Subcutaneous adipose tissue (tissue), 4 donors: Measurements from ENCODE around the gene PTPRE. TPM values are rescaled to one million over a fixed set of nuclear protein-coding genes. Genes with fewer than 3 reads are reported as not detected.

Experiments used
- total RNA-seq, 4 donors: library from RNA; depleted of rRNA; stranded (reverse); fragments of >200 nt; gene quantifications; one replicate each; pipeline ENCODE4 v1.1.0, GENCODE V29; 2016
- TF ChIP-seq, protein P1 (sequence below): fragments of 450-650 bp; IDR thresholded peaks from one replicate; pipeline ENCODE4 v1.5.1; 2016; ENCODE audit warnings: low read depth, mild to moderate bottlenecking, control low read depth, antibody characterized with exemption, moderate library complexity

The PTPRE gene
- total RNA-seq, 4 donors from 2014 or later = 10.7 to 66.8 (median 27.9) TPM

DNA sequence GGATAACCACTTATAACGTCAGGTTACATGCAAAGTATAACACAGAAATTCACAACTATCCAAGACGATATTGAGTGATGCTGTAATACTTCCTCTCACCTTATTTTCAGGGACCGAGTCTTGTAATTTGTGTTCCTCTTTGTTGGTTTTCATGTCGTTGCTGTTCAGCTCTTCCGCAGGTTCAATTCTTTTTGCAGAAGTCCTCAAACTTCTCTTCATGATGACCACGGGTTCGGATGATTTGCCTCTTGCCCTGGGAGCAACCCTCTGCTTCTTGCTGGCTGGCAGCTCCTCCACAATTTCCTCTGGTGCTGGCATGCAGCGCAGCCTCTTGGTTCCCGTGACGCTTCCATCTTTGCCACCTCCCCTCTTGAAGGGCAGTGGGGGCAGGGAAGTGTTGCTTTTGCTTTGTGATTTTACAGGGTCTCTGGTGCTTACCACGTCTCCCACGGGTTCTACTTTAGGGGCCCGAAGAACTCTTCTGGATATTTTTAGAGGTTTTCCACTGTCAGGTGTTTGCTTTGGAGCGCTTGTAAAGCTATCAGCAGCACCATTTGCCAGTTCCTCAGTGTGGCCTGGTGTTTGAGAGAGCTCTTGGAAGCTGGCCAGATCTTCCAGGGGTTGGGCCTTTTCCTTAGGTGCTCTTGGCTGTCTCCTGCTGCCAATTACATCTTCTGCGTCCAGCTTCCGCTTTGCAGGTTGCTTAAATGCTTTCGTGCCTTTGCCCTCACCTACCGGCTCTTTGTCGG lies 195.8 kb downstream of the PTPRE start:
- TF ChIP-seq, protein P1, sequence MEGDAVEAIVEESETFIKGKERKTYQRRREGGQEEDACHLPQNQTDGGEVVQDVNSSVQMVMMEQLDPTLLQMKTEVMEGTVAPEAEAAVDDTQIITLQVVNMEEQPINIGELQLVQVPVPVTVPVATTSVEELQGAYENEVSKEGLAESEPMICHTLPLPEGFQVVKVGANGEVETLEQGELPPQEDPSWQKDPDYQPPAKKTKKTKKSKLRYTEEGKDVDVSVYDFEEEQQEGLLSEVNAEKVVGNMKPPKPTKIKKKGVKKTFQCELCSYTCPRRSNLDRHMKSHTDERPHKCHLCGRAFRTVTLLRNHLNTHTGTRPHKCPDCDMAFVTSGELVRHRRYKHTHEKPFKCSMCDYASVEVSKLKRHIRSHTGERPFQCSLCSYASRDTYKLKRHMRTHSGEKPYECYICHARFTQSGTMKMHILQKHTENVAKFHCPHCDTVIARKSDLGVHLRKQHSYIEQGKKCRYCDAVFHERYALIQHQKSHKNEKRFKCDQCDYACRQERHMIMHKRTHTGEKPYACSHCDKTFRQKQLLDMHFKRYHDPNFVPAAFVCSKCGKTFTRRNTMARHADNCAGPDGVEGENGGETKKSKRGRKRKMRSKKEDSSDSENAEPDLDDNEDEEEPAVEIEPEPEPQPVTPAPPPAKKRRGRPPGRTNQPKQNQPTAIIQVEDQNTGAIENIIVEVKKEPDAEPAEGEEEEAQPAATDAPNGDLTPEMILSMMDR = no peak

DNA sequence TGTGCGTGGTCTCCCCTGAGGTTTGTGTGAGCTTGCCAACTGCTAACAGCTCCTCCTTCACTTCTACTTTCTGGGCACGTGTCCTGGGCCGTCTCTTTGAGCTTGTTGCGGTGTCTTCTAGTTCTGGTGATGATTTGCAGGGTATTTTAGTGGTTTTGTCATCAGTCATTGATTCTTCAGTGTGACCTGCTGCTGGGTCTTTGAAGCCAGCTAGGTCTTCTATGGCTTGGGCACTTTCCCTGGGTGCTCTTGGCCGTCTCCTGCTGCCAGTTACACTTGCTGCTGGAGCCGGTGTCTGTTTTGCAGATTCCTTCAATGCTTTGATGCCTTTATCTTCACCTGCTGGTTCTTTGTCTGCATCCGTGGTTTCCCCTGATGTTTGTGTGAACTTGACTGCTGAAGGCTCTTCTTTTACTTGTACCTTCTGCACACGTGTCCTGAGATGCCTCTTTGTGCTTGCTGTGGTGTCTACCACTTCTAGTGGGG lies 196.4 kb downstream of the PTPRE start:
- TF ChIP-seq, protein P1 = no peak

DNA sequence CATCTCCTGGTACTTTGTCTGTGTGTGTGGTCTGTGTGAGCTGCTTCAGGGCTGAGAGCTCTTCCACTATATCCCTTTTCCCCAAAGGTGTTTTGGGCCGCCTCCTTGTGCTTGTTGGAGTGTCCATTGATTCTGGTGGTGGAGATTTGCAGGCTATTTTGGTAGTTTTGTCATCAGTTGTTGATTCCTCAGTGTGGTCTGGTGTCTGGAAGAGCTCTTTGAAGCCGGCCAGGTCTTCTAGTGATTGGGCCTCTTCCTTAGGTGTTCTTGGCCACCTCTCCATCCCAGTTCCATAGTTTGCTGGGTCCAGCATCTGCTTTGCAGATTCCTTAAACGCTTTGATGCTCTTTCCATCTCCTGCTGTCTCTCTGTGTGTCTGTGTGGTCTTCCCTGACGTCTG lies 198.5 kb downstream of the PTPRE start:
- TF ChIP-seq, protein P1 = no peak

DNA sequence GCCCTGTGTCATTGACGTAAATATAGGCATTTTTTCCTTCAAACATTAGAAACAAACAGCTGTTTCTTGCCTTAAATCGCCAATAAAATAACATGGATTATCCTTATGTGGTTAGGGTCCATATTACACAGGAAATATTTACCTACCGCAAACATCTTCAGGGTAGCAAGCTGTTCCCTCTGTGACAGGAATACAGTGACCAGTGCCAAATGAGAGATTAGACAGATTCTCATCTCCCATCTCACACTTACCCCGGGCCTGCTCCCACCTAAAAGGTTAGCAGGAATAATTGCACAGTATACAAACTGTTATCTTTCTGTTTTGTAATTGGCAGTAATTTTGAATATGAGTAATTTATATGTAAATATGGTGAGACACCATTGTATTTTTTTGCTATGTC lies 202.8 kb downstream of the PTPRE start:
- TF ChIP-seq, protein P1 = no peak

DNA sequence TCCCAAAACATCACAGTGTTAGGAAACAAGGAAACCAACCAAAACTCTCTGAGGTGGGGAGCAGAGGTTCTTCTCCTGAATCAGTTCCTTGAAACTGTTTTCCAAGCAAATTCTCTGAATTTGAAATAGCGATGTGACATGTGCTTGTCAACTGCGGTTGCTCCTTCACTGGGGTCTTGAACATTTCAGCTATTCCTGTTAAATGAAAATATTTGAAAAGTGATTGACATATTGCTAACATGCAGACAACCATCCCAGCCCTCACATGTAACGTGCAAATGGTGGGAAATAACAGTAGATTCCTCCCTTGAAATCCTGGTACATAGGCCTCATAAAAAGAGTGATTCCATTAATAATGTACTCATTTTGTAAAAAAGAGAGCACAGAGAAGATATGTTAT lies 203.4 kb downstream of the PTPRE start:
- TF ChIP-seq, protein P1 = no peak

DNA sequence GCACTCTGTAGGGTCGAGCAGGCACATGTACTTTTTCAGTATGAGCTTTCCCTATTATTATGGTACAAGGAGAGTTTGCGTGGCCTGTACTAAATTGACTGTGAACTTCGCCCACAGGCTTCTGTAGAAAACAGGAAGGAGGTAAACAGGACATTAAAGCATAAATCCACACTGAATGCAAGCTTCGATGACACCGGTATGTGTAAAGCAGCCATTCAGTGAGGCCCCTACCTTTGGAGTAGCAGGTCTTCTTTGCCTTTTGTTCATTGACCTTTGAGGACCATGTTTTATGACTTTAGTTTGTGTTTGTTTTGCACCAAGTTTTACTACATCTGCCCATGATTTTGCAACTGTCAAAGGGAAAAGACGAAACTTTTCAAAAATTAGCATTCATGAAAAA lies 204.8 kb downstream of the PTPRE start:
- TF ChIP-seq, protein P1 = no peak

DNA sequence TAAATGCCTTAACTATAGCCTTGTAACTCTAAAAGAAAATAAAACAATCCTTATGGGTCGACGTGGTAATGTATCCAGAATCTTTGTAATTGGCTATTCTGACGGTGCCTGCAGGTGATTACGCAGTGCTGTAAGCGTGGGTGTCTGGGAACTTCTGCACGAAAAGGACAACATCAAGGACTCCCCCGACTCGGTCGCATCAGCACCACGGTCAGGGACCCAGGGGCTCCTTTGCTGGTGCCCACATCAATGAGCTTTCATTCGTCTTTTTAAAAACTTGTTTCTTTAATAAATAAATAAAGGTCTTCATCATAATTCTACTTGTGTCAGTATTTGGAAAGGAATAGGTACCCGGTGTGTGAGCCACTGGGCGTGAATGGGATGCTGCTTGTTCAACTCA lies 206.1 kb downstream of the PTPRE start:
- TF ChIP-seq, protein P1 = no peak
